ENCODE measurements around the gene EFNA5.

EFNA5 gene

GRCh38 chr5:107639990-107640389, 30.7 kb downstream of the EFNA5 start:
- DNase-seq (ENCODE audit: low read depth): no peak

GRCh38 chr5:107636555-107636954, 34.2 kb downstream of the EFNA5 start:
- no peak for DNase-seq (ENCODE audit: low read depth)

- DNase-seq (ENCODE audit: low read depth): no peak
These were observed 34.7 kb downstream of the EFNA5 start for GRCh38 chr5:107636068-107636467.

GRCh38 chr5:107634981-107635848, 35.5 kb downstream of the EFNA5 start:
- DNase-seq (ENCODE audit: low read depth): no peak

- no peak for DNase-seq (ENCODE audit: low read depth)
These were observed 37.4 kb downstream of the EFNA5 start for GRCh38 chr5:107633171-107633901.

GRCh38 chr5:107631805-107632362, 38.9 kb downstream of the EFNA5 start:
- DNase-seq (ENCODE audit: low read depth): no peak

- no peak for DNase-seq (ENCODE audit: low read depth)
These were observed 40.6 kb downstream of the EFNA5 start for GRCh38 chr5:107630184-107630583.

- no peak for DNase-seq (ENCODE audit: low read depth)
These were observed 46.5 kb downstream of the EFNA5 start for GRCh38 chr5:107624235-107624634.

- no peak for DNase-seq (ENCODE audit: low read depth)
These were observed 49.6 kb downstream of the EFNA5 start for GRCh38 chr5:107621089-107621488.

- no peak for DNase-seq (ENCODE audit: low read depth)
These were observed 51.0 kb downstream of the EFNA5 start for GRCh38 chr5:107619781-107620180.

GRCh38 chr5:107618242-107618641, 52.5 kb downstream of the EFNA5 start:
- no peak for DNase-seq (ENCODE audit: low read depth)

GRCh38 chr5:107617052-107617451, 53.7 kb downstream of the EFNA5 start:
- no peak for DNase-seq (ENCODE audit: low read depth)

GRCh38 chr5:107616213-107616612, 54.5 kb downstream of the EFNA5 start:
- no peak for DNase-seq (ENCODE audit: low read depth)

- DNase-seq (ENCODE audit: low read depth): no peak
These were observed 55.4 kb downstream of the EFNA5 start for GRCh38 chr5:107615299-107615817.

GRCh38 chr5:107612541-107612940, 58.2 kb downstream of the EFNA5 start:
- no peak for DNase-seq (ENCODE audit: low read depth)

- DNase-seq (ENCODE audit: low read depth): no peak
These were observed 59.9 kb downstream of the EFNA5 start for GRCh38 chr5:107610798-107611197.

- DNase-seq (ENCODE audit: low read depth): no peak
These were observed 62.9 kb downstream of the EFNA5 start for GRCh38 chr5:107607671-107608345.

GRCh38 chr5:107607196-107607595, 63.5 kb downstream of the EFNA5 start:
- no peak for DNase-seq (ENCODE audit: low read depth)

- no peak for DNase-seq (ENCODE audit: low read depth)
These were observed 65.1 kb downstream of the EFNA5 start for GRCh38 chr5:107605596-107606125.

- DNase-seq (ENCODE audit: low read depth): no peak
These were observed 65.7 kb downstream of the EFNA5 start for GRCh38 chr5:107604990-107605389.

GRCh38 chr5:107604146-107604910, 66.4 kb downstream of the EFNA5 start:
- DNase-seq (ENCODE audit: low read depth): no peak

Measured in activated gamma-delta T cell treated with anti-CD3 and anti-CD28 coated beads, Interleukin-2, amount 50 U/mL, for 16 hours (primary cell).